ENCODE results near the gene ADH1B.
"Not testable (repeated sequence)": the region's sequence is repeated elsewhere in the genome, so short reads cannot be mapped to it uniquely, and the experiment has no call there.

Gene ADH1B

GRCh38 chr4:99323756-99324155 is 2.6 kb upstream of the ADH1B start:
- no peak for DNase-seq (ENCODE audit: low read depth)

DNA sequence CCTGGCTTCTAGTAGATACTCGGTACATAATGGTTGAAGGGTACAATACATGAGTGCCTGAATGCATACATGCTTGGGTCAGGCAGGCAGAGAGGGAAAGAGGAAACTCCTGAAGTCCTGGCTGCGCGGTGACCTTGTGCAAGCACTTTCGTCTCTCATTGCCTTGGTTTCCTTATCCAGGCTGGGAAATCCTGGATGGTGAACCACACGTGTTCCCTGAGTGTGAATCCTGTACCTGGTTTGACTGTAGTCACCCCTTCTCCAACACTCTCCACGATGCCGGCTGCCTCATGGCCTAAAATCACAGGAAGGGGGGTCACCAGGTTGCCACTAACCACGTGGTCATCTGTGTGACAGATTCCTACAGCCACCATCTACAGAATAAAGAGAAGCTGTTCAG is 3.4 kb downstream of the ADH1B start:
- not testable (repeated sequence) for DNase-seq (ENCODE audit: low read depth)

GRCh38 chr4:99317354-99317753 is 3.8 kb downstream of the ADH1B start:
- no peak for DNase-seq (ENCODE audit: low read depth)

DNA sequence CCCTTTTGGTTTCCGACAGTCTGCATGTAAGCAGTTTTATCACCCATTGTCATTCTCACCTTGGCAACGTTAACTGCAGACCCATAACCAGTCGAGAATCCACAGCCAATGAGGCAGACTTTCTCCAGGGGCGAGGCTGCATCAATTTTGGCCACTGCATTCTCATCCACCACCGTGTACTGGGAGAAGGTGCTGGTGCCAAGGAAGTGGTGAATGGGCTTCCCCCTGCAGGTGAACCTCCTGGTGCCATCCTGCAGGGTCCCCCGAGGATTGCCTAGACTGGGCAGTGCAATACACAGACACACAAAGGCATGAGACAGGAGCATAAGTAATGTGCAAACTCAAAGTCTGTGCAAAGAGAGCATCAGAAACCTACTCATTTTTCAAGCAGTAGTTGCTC is 5.4 kb downstream of the ADH1B start:
- no peak for DNase-seq (ENCODE audit: low read depth)

DNA sequence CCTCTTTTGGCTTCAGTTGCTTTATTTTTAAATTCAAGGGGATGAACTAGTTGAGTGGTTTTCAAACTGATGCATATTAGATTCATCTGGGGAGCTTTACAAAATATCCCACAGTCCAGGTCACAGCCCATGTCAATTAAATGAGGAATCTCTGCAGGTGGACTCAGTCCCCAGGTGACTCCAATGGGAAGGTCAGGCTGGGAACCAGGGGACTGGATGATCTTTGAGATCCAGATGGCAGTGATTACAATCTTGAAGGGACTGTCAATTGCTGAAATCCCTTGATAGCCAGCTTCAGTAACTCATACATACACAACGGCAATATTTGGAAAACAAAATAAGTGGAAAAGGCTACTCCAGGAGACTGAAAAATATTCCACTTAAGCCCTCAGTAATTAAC is 7.0 kb downstream of the ADH1B start:
- DNase-seq (ENCODE audit: low read depth): no peak

GRCh38 chr4:99310389-99310788 is 10.8 kb downstream of the ADH1B start:
- no peak for DNase-seq (ENCODE audit: low read depth)

- DNase-seq (ENCODE audit: low read depth): no peak
Observed at GRCh38 chr4:99305638-99306400, 15.4 kb downstream of the ADH1B start.

DNA sequence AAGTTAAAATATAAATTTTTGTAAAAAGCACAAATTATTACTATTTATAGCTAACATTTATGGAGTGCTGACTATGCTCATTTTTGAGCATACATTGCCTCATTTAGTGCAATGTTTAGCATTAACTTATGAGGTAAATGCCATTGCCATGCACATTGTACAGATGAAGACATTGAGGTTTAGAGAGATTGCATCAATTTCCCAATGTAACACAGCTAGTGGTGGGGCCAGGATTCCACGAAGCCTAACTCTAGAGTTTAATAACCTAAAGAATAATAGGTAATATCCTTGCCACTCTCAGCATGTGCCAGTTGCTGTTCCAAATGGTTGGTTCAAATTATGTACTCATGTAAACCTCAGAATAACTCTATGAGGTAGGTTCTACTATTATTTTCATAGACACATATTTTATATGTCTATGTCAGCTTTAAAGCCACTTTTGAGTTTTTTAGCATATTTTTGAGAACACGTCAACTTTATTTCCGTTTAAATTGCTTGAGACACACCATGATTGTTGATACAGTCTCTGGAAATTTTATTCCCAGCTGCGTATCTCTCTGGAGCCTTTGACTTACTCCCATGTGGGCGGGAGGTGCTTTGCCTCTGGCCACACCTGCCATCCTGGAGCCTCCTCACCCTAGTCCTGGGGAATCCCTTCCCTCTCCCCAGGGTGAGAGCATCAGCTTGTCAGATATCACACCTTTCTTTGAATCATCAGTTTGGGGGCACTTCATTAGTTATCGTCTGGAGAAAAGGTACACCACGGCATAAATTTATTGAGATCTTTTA is 19.6 kb downstream of the ADH1B start:
- DNase-seq (ENCODE audit: low read depth): no peak

DNA sequence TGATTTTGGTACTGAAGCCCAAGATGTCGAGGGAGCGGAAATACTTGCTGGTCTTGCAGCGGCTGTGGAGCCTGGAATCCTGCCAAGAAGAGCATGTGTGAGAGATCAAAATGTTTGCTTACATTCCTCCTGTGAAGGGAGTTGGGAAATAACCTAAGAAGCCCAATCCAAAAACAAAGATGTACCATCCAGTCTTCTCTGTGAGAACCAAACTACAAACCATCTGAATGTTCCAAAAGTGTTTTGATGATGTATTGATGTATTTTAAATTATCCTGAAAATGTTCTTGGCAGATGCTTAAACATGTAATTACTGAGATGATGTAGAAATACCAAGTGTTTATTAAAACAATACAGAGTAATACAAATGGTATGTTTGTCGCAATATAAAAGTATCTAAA is 20.3 kb downstream of the ADH1B start:
- no peak for DNase-seq (ENCODE audit: low read depth)

GRCh38 chr4:99293357-99293756 is 27.8 kb downstream of the ADH1B start:
- DNase-seq (ENCODE audit: low read depth): no peak

- DNase-seq (ENCODE audit: low read depth): no peak
Observed at GRCh38 chr4:99290848-99291786, 30.1 kb downstream of the ADH1B start, which contains the start of gene ADH1A. Gene ADH1A, minus strand, starts transcription at chr4:99290985. Its CDS starts 71 bp downstream, at chr4:99290914.

- no peak for DNase-seq (ENCODE audit: low read depth)
Observed at GRCh38 chr4:99285387-99285786, 35.8 kb downstream of the ADH1B start.

- DNase-seq (ENCODE audit: low read depth): no peak
Observed at GRCh38 chr4:99282731-99283130, 38.5 kb downstream of the ADH1B start.

- DNase-seq (ENCODE audit: low read depth): no peak
Observed at GRCh38 chr4:99281261-99281660, 39.9 kb downstream of the ADH1B start.

- DNase-seq (ENCODE audit: low read depth): no peak
Observed at GRCh38 chr4:99276417-99276816, 44.8 kb downstream of the ADH1B start.

DNA sequence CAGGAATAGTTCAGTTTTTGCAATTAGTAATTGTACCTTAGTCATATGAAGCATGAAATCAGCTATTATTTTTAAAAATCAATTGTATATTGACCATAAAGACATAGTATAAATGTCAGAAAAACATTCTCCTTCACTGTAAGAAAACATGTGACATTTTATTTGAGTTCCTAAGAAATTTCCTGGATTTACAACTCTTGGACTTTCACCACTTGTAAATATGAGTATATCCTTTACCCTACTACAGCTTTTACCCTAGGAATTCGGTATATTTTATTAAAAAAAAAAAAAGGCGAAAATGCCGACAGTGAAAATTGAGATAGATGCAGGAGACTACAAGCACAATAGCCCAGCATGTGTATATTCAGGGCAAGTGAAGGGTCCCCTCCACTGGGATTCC is 45.3 kb downstream of the ADH1B start:
- no peak for DNase-seq (ENCODE audit: low read depth)

DNA sequence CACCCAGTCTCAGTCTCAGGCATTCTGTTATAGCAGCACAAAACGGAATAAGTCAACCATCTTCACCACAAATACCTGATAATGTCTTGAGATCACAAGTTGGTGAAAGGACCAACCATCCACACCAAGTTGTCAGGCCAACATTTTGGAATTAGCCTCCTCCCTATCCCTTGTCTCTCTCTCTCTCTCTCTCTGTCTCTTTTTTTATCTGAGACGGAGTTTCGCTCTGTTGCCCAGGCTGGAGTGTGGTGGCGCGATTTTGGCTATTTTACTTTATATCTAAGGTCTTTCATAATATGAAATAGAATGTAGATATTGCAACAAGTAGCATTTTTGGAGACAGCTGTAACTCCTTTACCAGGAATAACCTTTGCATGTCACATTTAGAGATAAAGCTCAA is 46.2 kb downstream of the ADH1B start:
- no peak for DNase-seq (ENCODE audit: low read depth)

GRCh38 chr4:99273704-99274103 is 47.5 kb downstream of the ADH1B start:
- DNase-seq (ENCODE audit: low read depth): no peak

GRCh38 chr4:99264927-99265326 is 56.3 kb downstream of the ADH1B start:
- no peak for DNase-seq (ENCODE audit: low read depth)
